HepG2 (cell line): ENCODE results near the gene NAV3. TPM values are rescaled to one million over a fixed set of nuclear protein-coding genes. Genes with fewer than 3 reads are reported as not detected.

Experiments
- ATAC-seq: fragments of 200-7000 bp; cut with Tn5 transposase; 3 replicates; pipeline ENCODE4 v1.9.1; 2020; ENCODE audit warnings: mild to moderate bottlenecking, moderate library complexity
- BruUV-seq: library from RNA; stranded (reverse); fragments of 400-500 nt; replicated peaks from 2 replicates; lab custom pipeline; 2021; lab: Mats Ljungman, UMichigan
- CTCF ChIA-PET: fragments of 300-600 bp; formaldehyde crosslinking; extraction: SDS; loops from one replicate; lab custom pipeline; 2021; ENCODE audit warnings: low total read pairs, inconsistent platforms, low intra/inter-chr PET ratio; lab: Yijun Ruan, JAX
- POLR2A ChIA-PET: fragments of 350-600 bp; sonication (Branson Sonifier 250); formaldehyde crosslinking; loops from one replicate; lab custom pipeline; 2020; ENCODE audit warnings: antibody characterized with exemption, inconsistent platforms; lab: Yijun Ruan, JAX
- DNase-seq: peaks from one replicate; pipeline ENCODE4 v3.0.0-alpha.2; 2015; ENCODE audit warnings: low spot score
- FAIRE-seq: peaks from 3 replicates; lab custom pipeline; 2011; peaks lifted over from hg19 to GRCh38; lab: Jason Lieb, UNC
- H2AFZ ChIP-seq: one replicate; pipeline ENCODE4 v1.6.1; 2011; ENCODE audit warnings: low read length, inconsistent platforms
- H3K27ac ChIP-seq: fragments of 300-600 bp; 3 replicates; pipeline ENCODE4 v1.8.0; 2011; ENCODE audit warnings: mixed run types, mild to moderate bottlenecking, mixed read lengths, low read length, inconsistent platforms; ENCODE audit not compliant: insufficient read depth; ENCODE audit errors: extremely low read length
- H3K27me3 ChIP-seq, 2 experiments: fragments of 200-600 bp in 1 of 2; 2 replicates in 1 of 2; 3 replicates in 1 of 2; pipeline versions ENCODE4 v1.6.0 to v1.8.0; 2011; ENCODE audit warnings: low read length in 2 of 2, mild to moderate bottlenecking in 2 of 2, moderate library complexity in 2 of 2, inconsistent platforms in 1 of 2; ENCODE audit not compliant: insufficient read depth in 2 of 2, control insufficient read depth in 1 of 2
- H3K36me3 ChIP-seq, 2 experiments: fragments of 200-600 bp in 1 of 2; replicated peaks in 1 of 2; 2 replicates in 1 of 2; 3 replicates in 1 of 2; pipeline versions ENCODE4 v1.5.1 to v1.8.0; 2011; ENCODE audit warnings: low read length in 2 of 2, inconsistent platforms in 1 of 2; ENCODE audit not compliant: insufficient read depth in 2 of 2, control insufficient read depth in 1 of 2
- H3K4me1 ChIP-seq: 2 replicates; pipeline ENCODE4 v1.5.1; 2012; ENCODE audit warnings: low read length, inconsistent platforms; ENCODE audit not compliant: insufficient read depth
- H3K4me2 ChIP-seq: 2 replicates; pipeline ENCODE4 v1.6.0; 2011; ENCODE audit warnings: low read depth, low read length, inconsistent platforms
- H3K4me3 ChIP-seq, 3 experiments: fragments of 200-600 bp in 1 of 3; sonication (generic), shearing (Covaris generic) in 1 of 3; replicated peaks in 1 of 3; 2 replicates each; pipeline ENCODE4 v1.5.1; 2011 to 2016; ENCODE audit warnings: low read length in 3 of 3, inconsistent platforms in 2 of 3, low read depth in 2 of 3, mild to moderate bottlenecking in 2 of 3, control low read depth in 1 of 3, mixed read lengths in 1 of 3; ENCODE audit not compliant: insufficient read depth in 1 of 3
- H3K79me2 ChIP-seq: one replicate; pipeline ENCODE4 v1.6.1; 2011; ENCODE audit warnings: low read length, inconsistent platforms; ENCODE audit not compliant: insufficient read depth
- H3K9ac ChIP-seq: 2 replicates; pipeline ENCODE4 v1.6.0; 2011; ENCODE audit warnings: mild to moderate bottlenecking, low read depth, low read length, inconsistent platforms; ENCODE audit not compliant: insufficient read depth
- H3K9me3 ChIP-seq: 2 replicates; pipeline ENCODE4 v1.5.1; 2012; ENCODE audit warnings: mild to moderate bottlenecking, low read length
- H4K20me1 ChIP-seq: 2 replicates; pipeline ENCODE4 v1.6.0; 2011; ENCODE audit warnings: inconsistent platforms, mild to moderate bottlenecking, low read length, moderate library complexity; ENCODE audit not compliant: insufficient read depth
- SETDB1 ChIP-seq: sonication (generic); formaldehyde crosslinking; IDR thresholded peaks from 2 replicates; pipeline ENCODE4 v1.5.1; 2020; ENCODE audit warnings: missing genetic modification reagents, mild to moderate bottlenecking, borderline replicate concordance
- ZFAT ChIP-seq: sonication (generic); formaldehyde crosslinking; conservative IDR thresholded peaks from 2 replicates; pipeline ENCODE4 v1.8.1; 2023; ENCODE audit warnings: missing genetic modification reagents, inconsistent platforms
- ZMAT5 ChIP-seq: sonication (generic); formaldehyde crosslinking; IDR thresholded peaks from 2 replicates; pipeline ENCODE4 v1.5.0; 2020; ENCODE audit warnings: mild to moderate bottlenecking, low read depth, missing genetic modification reagents, borderline replicate concordance
- WGBS: methylation state at CpG from one replicate; pipeline ENCODE4 v1.1.6; 2017; ENCODE audit warnings: low lambda C conversion rate; 5-methylcytosine and 5-hydroxymethylcytosine counted together
- in situ Hi-C: cut with HindIII; loops from 2 replicates; pipeline ENCODE4 v1.10.0; 2017; ENCODE audit warnings: low pct_unique_long_range_greater_than_20kb; ENCODE audit not compliant: extremely low pct_ligation_motif_present
- intact Hi-C: fragments of 100-400 bp; cut with micrococcal nuclease; formaldehyde crosslinking; loops from one replicate; pipeline ENCODE4 v1.10.0; 2022; ENCODE audit not compliant: unreplicated experiment
- polyA plus RNA-seq, 8 experiments: library from polyadenylated mRNA; depleted of rRNA in 3 of 8; stranded (reverse) in 7 of 8; unstranded in 1 of 8; fragments of >200 nt; fragmentation: Illumina TruSeq in 4 of 8; extraction: Trizol in 4 of 8; gene quantifications; 2 replicates each; pipeline versions ENCODE4 v1.2.1 to v1.2.3, GENCODE V29; 2011 to 2016; ENCODE audit warnings: low read depth in 4 of 8, missing spikeins in 1 of 8, mixed read lengths in 1 of 8; ENCODE audit not compliant: insufficient read depth in 1 of 8
- total RNA-seq, 5 experiments: library from RNA; depleted of rRNA; stranded (reverse); fragments of >200 nt; fragmentation: Illumina TruSeq; extraction: Trizol; gene quantifications; 2 replicates each; pipeline ENCODE4 v1.2.3, GENCODE V29; 2016; ENCODE audit warnings: low read depth in 1 of 5
- TF ChIP-seq, protein P1 (sequence below): sonication (generic); formaldehyde crosslinking; IDR thresholded peaks from 2 replicates; pipeline ENCODE4 v1.8.1; 2022; ENCODE audit warnings: mild to moderate bottlenecking, missing genetic modification reagents

NAV3 gene
- total and polyA plus RNA-seq, 2 of the 13 experiments (the other 11 are each of a cell fraction or from before 2014, with no cell fraction given): 0.01 to 0.18 TPM

DNA sequence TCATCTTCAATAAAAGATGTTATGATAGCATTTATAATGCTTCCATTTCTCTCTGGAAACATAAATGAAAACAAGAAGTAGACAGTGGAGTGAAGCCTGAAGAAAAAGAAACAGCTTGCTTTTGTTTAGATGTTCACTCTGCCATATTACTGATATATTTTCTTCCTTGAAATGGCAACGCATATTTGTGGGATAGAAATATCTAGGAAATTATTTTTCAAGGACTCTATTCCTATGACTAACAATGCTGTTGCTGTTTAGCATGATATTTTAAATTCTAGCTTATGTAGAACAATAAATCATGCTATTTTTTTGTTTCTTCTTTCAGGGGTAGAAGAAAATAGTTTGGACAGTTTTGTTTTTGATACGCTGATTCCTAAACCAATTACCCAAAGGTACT, 359.0 kb downstream of the NAV3 start (continued):
- TF ChIP-seq ZFAT (CRISPR knock-in tag): no peak

- H4K20me1 ChIP-seq: no peaks in the 10 kb centered on the region
- POLR2A ChIA-PET: no interaction called here
- H3K4me1 ChIP-seq: no peaks in the 10 kb centered on the region
- CTCF ChIA-PET: no interaction called here
- DNase-seq (no peak), FAIRE-seq (no peak), ATAC-seq (no peak)
- BruUV-seq: no TSS peak
- no peak overlapping the region for H3K27ac ChIP-seq
- no peaks in the 10 kb centered on the region for H3K36me3 ChIP-seq
- no peak for TF ChIP-seq ZMAT5 (CRISPR knock-in tag)
- H3K27me3 ChIP-seq: no peaks in the 10 kb centered on the region
- H3K9me3 ChIP-seq: no peaks in the 10 kb centered on the region
- H3K4me2 ChIP-seq: no peak overlapping the region
- no peaks in the 10 kb centered on the region for H3K79me2 ChIP-seq
- intact Hi-C loops: no loop called here
- no peak overlapping the region for H3K4me3 ChIP-seq
- in situ Hi-C loops: no loop called here
- no peak overlapping the region for H2AFZ ChIP-seq
- WGBS: 2% methylated on average over 1 of the region's 1 CpG
- H3K9ac ChIP-seq: no peak overlapping the region
These were observed 360.9 kb downstream of the NAV3 start for GRCh38 chr12:78191611-78192010.

- Histone ChIP-seq H2AFZ (no peak overlapping the region), H4K20me1 (no peaks in the 10 kb centered on the region), H3K9me3 (no peaks in the 10 kb centered on the region), H3K36me3 (no peaks in the 10 kb centered on the region), H3K27ac (no peak overlapping the region), H3K4me3 (no peak overlapping the region), H3K4me1 (no peaks in the 10 kb centered on the region), H3K9ac (no peak overlapping the region), H3K4me2 (no peak overlapping the region), H3K79me2 (no peaks in the 10 kb centered on the region), H3K27me3 (no peaks in the 10 kb centered on the region)
- ATAC-seq: no peak
- 38% methylated on average over 2 of the region's 2 CpGs for WGBS
- POLR2A ChIA-PET: no interaction called here
- CTCF ChIA-PET: no interaction called here
- intact Hi-C loops (no loop called here), in situ Hi-C loops (no loop called here)
- DNase-seq: no peak
- no TSS peak for BruUV-seq
- FAIRE-seq: no peak
- TF ChIP-seq, protein P1, sequence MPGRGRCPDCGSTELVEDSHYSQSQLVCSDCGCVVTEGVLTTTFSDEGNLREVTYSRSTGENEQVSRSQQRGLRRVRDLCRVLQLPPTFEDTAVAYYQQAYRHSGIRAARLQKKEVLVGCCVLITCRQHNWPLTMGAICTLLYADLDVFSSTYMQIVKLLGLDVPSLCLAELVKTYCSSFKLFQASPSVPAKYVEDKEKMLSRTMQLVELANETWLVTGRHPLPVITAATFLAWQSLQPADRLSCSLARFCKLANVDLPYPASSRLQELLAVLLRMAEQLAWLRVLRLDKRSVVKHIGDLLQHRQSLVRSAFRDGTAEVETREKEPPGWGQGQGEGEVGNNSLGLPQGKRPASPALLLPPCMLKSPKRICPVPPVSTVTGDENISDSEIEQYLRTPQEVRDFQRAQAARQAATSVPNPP (CRISPR knock-in tag): no peak
- TF ChIP-seq SETDB1 (CRISPR knock-in tag): no peak
These were observed 362.3 kb downstream of the NAV3 start for GRCh38 chr12:78192979-78193378.
